HUES48 (cell line): ENCODE results near the gene MEX3D.
A peak's percentile ranks its signal among the peaks of the same experiment; 100 is the strongest.

Experiments used
- H3K27ac ChIP-seq: one replicate; pipeline ENCODE4 v1.7.0; 2013; ENCODE audit warnings: low read depth, low read length, inconsistent platforms
- H3K27me3 ChIP-seq: 2 replicates; pipeline ENCODE4 v1.6.1; 2013; ENCODE audit warnings: mild to moderate bottlenecking, low read length; ENCODE audit not compliant: control insufficient read depth, insufficient read depth
- H3K36me3 ChIP-seq: 2 replicates; pipeline ENCODE4 v1.6.1; 2013; ENCODE audit warnings: low read length; ENCODE audit not compliant: control insufficient read depth, insufficient read depth
- H3K4me1 ChIP-seq: 2 replicates; pipeline ENCODE4 v1.6.1; 2013; ENCODE audit warnings: mild to moderate bottlenecking, low read length; ENCODE audit not compliant: control insufficient read depth, insufficient read depth
- H3K4me3 ChIP-seq: 2 replicates; pipeline ENCODE4 v1.5.1; 2013; ENCODE audit warnings: mild to moderate bottlenecking, low read depth, low read length
- H3K9ac ChIP-seq: 2 replicates; pipeline ENCODE4 v1.6.1; 2013; ENCODE audit warnings: mild to moderate bottlenecking, low read depth, low read length, moderate library complexity
- H3K9me3 ChIP-seq: 2 replicates; pipeline ENCODE4 v1.6.1; 2013; ENCODE audit warnings: low read length; ENCODE audit not compliant: control insufficient read depth, insufficient read depth

Gene MEX3D

GRCh38 chr19:1592024-1592754 lies 24.1 kb upstream of the MEX3D start:
- Histone ChIP-seq H3K9me3 (no peaks in the 10 kb centered on the region), H3K4me1 (peaks cover 6% of the 10 kb centered on the region), H3K27ac (peak overlapping the region; percentile 100), H3K4me3 (peak overlapping the region; percentile 99), H3K27me3 (no peaks in the 10 kb centered on the region), H3K36me3 (peaks cover 19% of the 10 kb centered on the region), H3K9ac (peak overlapping the region; percentile 99)

- H3K9me3 ChIP-seq = no peaks in the 10 kb centered on the region
- H3K9ac ChIP-seq = peak overlapping the region; percentile 99
- H3K27me3 ChIP-seq = no peaks in the 10 kb centered on the region
- peak overlapping the region; percentile 99 for H3K4me3 ChIP-seq
- H3K36me3 ChIP-seq = peaks cover 13% of the 10 kb centered on the region
- H3K27ac ChIP-seq = peak overlapping the region; percentile 100
- peaks cover 6% of the 10 kb centered on the region for H3K4me1 ChIP-seq
Observed at GRCh38 chr19:1591421-1592023, 23.4 kb upstream of the MEX3D start.

- Histone ChIP-seq H3K4me3 (peak overlapping the region; percentile 99), H3K36me3 (peaks cover 12% of the 10 kb centered on the region; the same call in 1 of the 2 replicates), H3K9me3 (no peaks in the 10 kb centered on the region), H3K27ac (peak overlapping the region; percentile 100), H3K4me1 (peaks cover 6% of the 10 kb centered on the region), H3K9ac (peak overlapping the region; percentile 99), H3K27me3 (no peaks in the 10 kb centered on the region)
Observed at GRCh38 chr19:1590641-1591397, 22.7 kb upstream of the MEX3D start.

- Histone ChIP-seq H3K36me3 (peaks cover 20% of the 10 kb centered on the region), H3K4me1 (peaks cover 6% of the 10 kb centered on the region), H3K9ac (no peak overlapping the region), H3K27me3 (no peaks in the 10 kb centered on the region), H3K27ac (no peak overlapping the region), H3K4me3 (no peak overlapping the region), H3K9me3 (no peaks in the 10 kb centered on the region)
Observed at GRCh38 chr19:1587872-1588271, 19.7 kb upstream of the MEX3D start.

- H3K4me1 ChIP-seq = no peaks in the 10 kb centered on the region
- no peaks in the 10 kb centered on the region for H3K27me3 ChIP-seq
- peaks cover 44% of the 10 kb centered on the region for H3K36me3 ChIP-seq
- H3K4me3 ChIP-seq = peak overlapping the region; percentile 74
- H3K9ac ChIP-seq = 0 out of 2 replicates have a peak overlapping the region, but pooled peaks have one; percentile 43
- no peak overlapping the region for H3K27ac ChIP-seq
- H3K9me3 ChIP-seq = no peaks in the 10 kb centered on the region
Observed at GRCh38 chr19:1585243-1585580, 17.1 kb upstream of the MEX3D start.

GRCh38 chr19:1584500-1585242 lies 16.5 kb upstream of the MEX3D start:
- Histone ChIP-seq H3K27me3 (no peaks in the 10 kb centered on the region), H3K27ac (no peak overlapping the region), H3K9me3 (no peaks in the 10 kb centered on the region), H3K9ac (peak overlapping the region; percentile 82), H3K4me3 (peak overlapping the region; percentile 74), H3K4me1 (no peaks in the 10 kb centered on the region), H3K36me3 (peaks cover 48% of the 10 kb centered on the region)

- Histone ChIP-seq H3K27ac (no peak overlapping the region), H3K36me3 (peaks cover 70% of the 10 kb centered on the region), H3K27me3 (no peaks in the 10 kb centered on the region), H3K4me3 (no peak overlapping the region), H3K4me1 (no peaks in the 10 kb centered on the region), H3K9ac (no peak overlapping the region), H3K9me3 (no peaks in the 10 kb centered on the region)
Observed at GRCh38 chr19:1582201-1582600, 14.1 kb upstream of the MEX3D start.

GRCh38 chr19:1580957-1581356 lies 12.8 kb upstream of the MEX3D start:
- Histone ChIP-seq H3K27me3 (no peaks in the 10 kb centered on the region), H3K4me3 (no peak overlapping the region), H3K9me3 (no peaks in the 10 kb centered on the region), H3K9ac (no peak overlapping the region), H3K36me3 (peaks cover 78% of the 10 kb centered on the region), H3K4me1 (no peaks in the 10 kb centered on the region), H3K27ac (no peak overlapping the region)

GRCh38 chr19:1580382-1580781 lies 12.3 kb upstream of the MEX3D start:
- Histone ChIP-seq H3K27ac (no peak overlapping the region), H3K9ac (no peak overlapping the region), H3K4me1 (no peaks in the 10 kb centered on the region), H3K36me3 (peaks cover 77% of the 10 kb centered on the region), H3K27me3 (no peaks in the 10 kb centered on the region), H3K4me3 (no peak overlapping the region), H3K9me3 (no peaks in the 10 kb centered on the region)

GRCh38 chr19:1579222-1579621 lies 11.1 kb upstream of the MEX3D start:
- H3K4me1 ChIP-seq = no peaks in the 10 kb centered on the region
- H3K27me3 ChIP-seq = no peaks in the 10 kb centered on the region
- H3K4me3 ChIP-seq = no peak overlapping the region
- H3K9ac ChIP-seq = no peak overlapping the region
- H3K9me3 ChIP-seq = no peaks in the 10 kb centered on the region
- peaks cover 75% of the 10 kb centered on the region for H3K36me3 ChIP-seq
- H3K27ac ChIP-seq = no peak overlapping the region
